Effector memory CD8-positive, alpha-beta T cell (primary cell): Measurements from ENCODE around the gene ZFP3.
"Not testable (repeated sequence)": the region's sequence is repeated elsewhere in the genome, so short reads cannot be mapped to it uniquely, and the experiment has no call there.

Experiments
- ATAC-seq: fragments of 150-1000 bp; cut with Tn5 transposase; replicated peaks from 2 replicates; pipeline ENCODE4 v1.10.0; 2021; ENCODE audit warnings: mild to moderate bottlenecking, moderate library complexity
- DNase-seq, 3 experiments: peaks; one replicate each; pipeline ENCODE4 v3.0.0; 2021
- H3K27ac Mint-ChIP-seq, 2 donors: one replicate each; pipeline ENCODE4 v1.8.0; 2022; ENCODE audit warnings: mild to moderate bottlenecking in 2 of 2, mixed read lengths in 2 of 2, moderate library complexity in 2 of 2
- H3K27me3 Mint-ChIP-seq, 2 donors: one replicate each; pipeline ENCODE4 v1.8.0; 2022; ENCODE audit warnings: mixed read lengths in 2 of 2
- H3K36me3 Mint-ChIP-seq: one replicate; pipeline ENCODE4 v1.8.0; 2022; ENCODE audit warnings: mild to moderate bottlenecking, moderate library complexity, mixed read lengths; ENCODE audit not compliant: insufficient read depth
- H3K4me1 Mint-ChIP-seq, 2 donors: one replicate each; pipeline ENCODE4 v1.8.0; 2022; ENCODE audit warnings: low read depth in 2 of 2, mixed read lengths in 2 of 2
- H3K4me3 Mint-ChIP-seq, 2 donors: one replicate each; pipeline ENCODE4 v1.8.0; 2022; ENCODE audit warnings: mild to moderate bottlenecking in 2 of 2, mixed read lengths in 2 of 2, moderate library complexity in 2 of 2
- H3K9me3 Mint-ChIP-seq, 2 donors: one replicate each; pipeline ENCODE4 v1.8.0; 2022; ENCODE audit warnings: mixed read lengths in 2 of 2

Gene ZFP3

DNA sequence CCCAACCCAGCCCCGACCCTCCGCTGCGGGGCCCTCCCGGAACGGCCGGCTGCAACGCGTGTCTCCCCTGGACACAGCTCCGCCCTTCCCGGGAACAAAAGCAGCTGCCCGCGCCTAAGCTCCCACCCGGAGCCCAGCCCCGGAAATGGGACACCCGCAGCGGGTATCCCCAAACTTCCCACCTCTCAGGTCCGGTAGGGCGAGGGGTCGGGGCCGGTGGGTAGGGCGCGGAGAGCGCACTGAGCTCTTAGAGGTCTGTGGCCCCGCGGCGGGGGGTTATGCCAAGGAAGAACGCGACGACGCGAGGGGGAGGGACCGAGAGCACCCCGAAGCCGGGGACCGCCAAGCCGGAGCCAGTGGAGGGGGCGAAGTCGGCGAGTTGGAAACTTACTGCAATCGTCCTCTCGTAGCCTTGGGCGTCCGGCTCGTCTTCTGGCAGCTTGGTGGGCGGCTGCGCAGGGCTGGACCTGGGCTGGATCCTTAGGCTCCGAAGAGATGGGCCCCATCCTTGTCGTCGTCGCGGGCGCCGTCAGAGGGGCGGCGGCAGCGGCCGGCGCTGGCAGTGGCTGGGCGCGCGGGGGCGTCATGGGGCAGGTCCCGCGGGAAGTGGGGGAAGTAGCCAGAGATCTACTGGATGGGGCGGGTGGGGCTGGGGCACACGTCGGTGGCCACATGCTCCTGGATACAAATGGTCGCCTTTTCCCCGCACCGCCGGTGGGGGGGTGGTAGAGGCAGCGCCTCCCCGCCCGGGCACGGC lies 44.5 kb downstream of the ZFP3 start:
- ATAC-seq (peak; percentile 43), DNase-seq (no peak)
- Mint-ChIP-seq H3K9me3 (no peaks in the 10 kb centered on the region), H3K4me3 (peak overlapping the region; percentile 51 to 53), H3K36me3 (no peaks in the 10 kb centered on the region), H3K4me1 (peaks cover 0 to 1% of the 10 kb centered on the region in 2 donors), H3K27me3 (peaks cover 28 to 56% of the 10 kb centered on the region in 2 donors), H3K27ac (no peak overlapping the region)

DNA sequence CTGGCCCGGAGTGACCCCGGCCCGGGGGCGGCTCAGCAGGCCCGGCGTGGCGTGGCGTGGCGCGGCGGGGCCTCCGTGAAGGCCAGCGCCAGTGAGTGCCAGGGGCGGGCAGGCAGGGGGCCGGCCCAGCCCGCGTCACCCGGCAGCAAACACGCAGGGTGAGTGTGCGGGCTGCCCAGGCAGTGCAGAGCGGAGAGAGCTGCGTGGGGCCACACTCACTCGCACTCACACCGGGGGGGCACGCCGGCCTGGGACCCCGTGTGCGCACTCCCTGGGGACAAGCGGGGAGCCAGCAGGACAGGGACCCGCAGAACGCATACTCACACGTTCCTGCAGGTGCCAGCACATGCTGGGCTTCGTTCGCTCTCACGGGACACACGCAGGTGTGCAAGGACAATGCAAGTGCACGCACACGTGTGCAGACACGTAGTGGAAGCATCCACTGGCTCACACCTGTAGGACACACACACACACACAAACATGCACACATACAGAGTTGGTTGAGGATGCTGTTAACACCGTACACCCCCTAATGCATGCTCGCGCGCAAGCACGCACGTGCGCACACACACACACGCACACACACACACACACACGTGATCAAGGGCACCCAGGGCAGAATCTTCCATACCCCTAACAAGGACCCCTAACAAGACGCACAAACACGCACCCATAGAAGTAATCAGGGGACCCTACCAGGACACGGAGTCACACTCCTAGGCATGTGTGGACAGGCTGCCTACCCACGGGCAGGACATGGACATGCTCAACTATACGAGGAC lies 45.3 kb downstream of the ZFP3 start:
- peak overlapping the region in 1 of 2 donors; percentile 4 for H3K4me3 Mint-ChIP-seq
- no peak overlapping the region for H3K27ac Mint-ChIP-seq
- H3K9me3 Mint-ChIP-seq = no peaks in the 10 kb centered on the region
- H3K27me3 Mint-ChIP-seq = peaks cover 27 to 58% of the 10 kb centered on the region in 2 donors
- H3K4me1 Mint-ChIP-seq = peaks cover 0 to 1% of the 10 kb centered on the region in 2 donors
- no peak for DNase-seq
- no peak for ATAC-seq
- H3K36me3 Mint-ChIP-seq = no peaks in the 10 kb centered on the region

GRCh38 chr17:5124125-5124760 lies 46.0 kb downstream of the ZFP3 start:
- DNase-seq, H3K9me3 Mint-ChIP-seq, H3K4me1 Mint-ChIP-seq, ATAC-seq, H3K27ac Mint-ChIP-seq, H3K36me3 Mint-ChIP-seq: not testable (repeated sequence)
- Mint-ChIP-seq H3K4me3 (peak overlapping the region; percentile 4), H3K27me3 (peaks cover 25 to 58% of the 10 kb centered on the region in 2 donors)

DNA sequence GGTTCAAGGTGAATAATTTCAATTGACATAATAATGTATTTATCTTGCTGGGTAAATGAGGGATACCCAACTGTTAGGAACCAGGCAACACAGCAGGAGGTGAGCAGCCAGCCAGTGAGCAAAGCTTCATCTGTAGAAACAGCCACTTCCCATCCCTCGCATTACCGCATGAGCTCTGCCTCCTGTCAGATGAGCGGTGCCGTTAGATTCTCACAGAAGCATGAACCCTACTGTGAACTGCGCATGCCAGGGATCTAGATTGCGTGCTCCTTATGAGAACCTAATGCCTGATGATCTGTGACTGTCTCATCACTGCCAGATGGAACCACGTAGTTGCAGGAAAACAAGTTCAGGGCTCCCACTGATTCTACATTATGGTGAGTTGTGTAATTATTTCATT lies 46.6 kb downstream of the ZFP3 start:
- peaks cover 25 to 60% of the 10 kb centered on the region in 2 donors for H3K27me3 Mint-ChIP-seq
- not testable (repeated sequence) for DNase-seq, H3K36me3 Mint-ChIP-seq, H3K9me3 Mint-ChIP-seq, H3K4me3 Mint-ChIP-seq, H3K4me1 Mint-ChIP-seq, ATAC-seq, H3K27ac Mint-ChIP-seq

DNA sequence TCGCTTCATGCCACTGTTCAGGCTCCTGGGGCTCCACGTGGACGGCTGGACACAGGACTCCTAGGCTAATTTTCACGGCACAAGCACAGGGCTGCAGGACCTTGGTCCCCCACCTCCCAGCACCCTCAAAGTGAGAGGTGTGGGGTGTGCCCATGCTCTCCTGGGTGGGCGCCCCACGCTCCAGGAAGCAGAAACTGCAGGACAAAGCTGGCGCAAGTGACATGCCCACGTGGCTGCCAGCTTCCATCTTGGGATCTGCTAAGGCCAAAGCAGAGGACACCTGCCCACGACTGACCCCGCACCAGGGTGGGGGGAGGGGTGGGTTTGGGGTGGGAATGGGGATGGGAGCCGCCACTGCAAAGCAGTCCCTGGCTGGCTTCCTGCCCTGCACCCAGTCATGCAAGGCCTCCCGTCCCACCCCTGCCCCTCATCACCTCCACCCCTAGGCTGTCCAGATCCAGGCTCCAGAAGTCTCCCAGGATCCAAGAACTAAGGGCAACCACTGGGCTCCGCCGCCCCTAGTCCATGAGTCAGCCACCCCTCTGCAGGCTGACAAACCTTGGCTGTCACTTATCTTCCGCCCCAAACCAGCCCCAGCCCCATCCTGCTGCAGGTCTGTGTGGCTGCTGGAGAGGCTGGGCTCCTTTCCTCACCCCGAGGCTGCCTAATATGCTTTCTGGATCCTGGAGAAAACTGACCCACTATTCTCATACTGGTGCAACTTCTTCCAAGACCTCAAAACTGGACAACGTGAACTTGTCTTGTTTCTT lies 48.6 kb downstream of the ZFP3 start:
- Mint-ChIP-seq H3K27ac (no peak overlapping the region), H3K9me3 (no peaks in the 10 kb centered on the region), H3K4me1 (no peaks in the 10 kb centered on the region), H3K27me3 (peaks cover 14 to 57% of the 10 kb centered on the region in 2 donors), H3K4me3 (no peak overlapping the region), H3K36me3 (no peaks in the 10 kb centered on the region)
- DNase-seq = no peak
- ATAC-seq = no peak

DNA sequence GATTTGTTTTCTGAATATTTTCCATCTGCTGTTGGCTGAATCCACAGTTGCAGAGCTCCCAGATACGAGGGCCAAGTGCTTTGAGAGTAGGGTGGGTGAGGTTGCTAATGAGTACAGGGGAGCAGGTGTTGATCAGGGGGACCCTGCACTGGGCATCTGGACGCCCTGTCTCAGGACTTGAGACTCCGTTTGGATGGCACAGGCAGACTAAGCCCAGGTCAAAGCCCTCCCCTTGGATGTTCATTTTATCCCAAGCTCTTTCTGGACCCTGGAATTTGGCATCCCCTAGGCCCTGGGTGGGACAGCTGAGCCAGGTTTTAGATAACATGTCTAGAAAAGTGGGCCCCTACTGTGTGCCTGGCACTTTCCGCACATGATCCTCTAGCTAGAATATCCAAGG lies 49.6 kb downstream of the ZFP3 start:
- DNase-seq = no peak
- no peaks in the 10 kb centered on the region for H3K36me3 Mint-ChIP-seq
- H3K4me3 Mint-ChIP-seq = no peak overlapping the region
- H3K27ac Mint-ChIP-seq = no peak overlapping the region
- H3K4me1 Mint-ChIP-seq = no peaks in the 10 kb centered on the region
- peaks cover 11 to 48% of the 10 kb centered on the region in 2 donors for H3K27me3 Mint-ChIP-seq
- no peak for ATAC-seq
- H3K9me3 Mint-ChIP-seq = no peaks in the 10 kb centered on the region

GRCh38 chr17:5128387-5128786 lies 50.1 kb downstream of the ZFP3 start:
- H3K27me3 Mint-ChIP-seq = peaks cover 11 to 48% of the 10 kb centered on the region in 2 donors
- not testable (repeated sequence) for H3K36me3 Mint-ChIP-seq, H3K27ac Mint-ChIP-seq, DNase-seq, H3K4me3 Mint-ChIP-seq, ATAC-seq, H3K4me1 Mint-ChIP-seq, H3K9me3 Mint-ChIP-seq

DNA sequence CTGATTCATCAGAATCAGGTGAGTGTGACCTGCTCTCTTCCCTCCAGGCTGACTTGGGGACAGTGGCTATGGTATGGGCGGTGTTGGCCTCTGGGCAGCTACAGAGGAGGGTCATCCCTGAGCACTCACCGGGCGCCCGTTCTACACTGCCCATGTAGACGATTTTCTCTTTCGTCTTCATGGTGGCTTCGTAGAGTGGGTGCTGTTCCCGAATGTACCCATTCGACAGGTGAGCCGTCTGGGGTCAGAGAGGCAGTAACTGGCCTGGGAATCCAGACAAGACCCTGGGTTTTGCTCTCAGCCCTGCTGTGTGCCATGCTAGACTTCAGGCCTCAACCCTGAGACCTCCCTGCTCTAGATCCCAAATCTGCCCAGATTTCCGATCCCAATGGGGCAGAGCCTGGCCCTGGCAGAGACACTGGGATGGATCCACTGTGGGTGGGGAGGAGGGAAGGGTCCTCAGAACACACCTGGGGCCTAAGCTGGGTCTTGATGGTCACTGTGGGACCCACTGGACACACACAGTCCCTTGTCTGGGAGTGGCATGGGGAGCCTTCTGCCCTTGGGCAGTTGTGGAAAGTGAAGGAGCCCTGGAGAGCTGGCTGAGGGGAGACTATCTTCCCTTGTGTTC lies 50.8 kb downstream of the ZFP3 start:
- no peak for ATAC-seq
- no peak for DNase-seq
- no peaks in the 10 kb centered on the region for H3K9me3 Mint-ChIP-seq
- no peak overlapping the region for H3K4me3 Mint-ChIP-seq
- H3K27me3 Mint-ChIP-seq = peaks cover 11 to 42% of the 10 kb centered on the region in 2 donors
- no peaks in the 10 kb centered on the region for H3K4me1 Mint-ChIP-seq
- no peak overlapping the region for H3K27ac Mint-ChIP-seq
- H3K36me3 Mint-ChIP-seq = no peaks in the 10 kb centered on the region

GRCh38 chr17:5129770-5130169 lies 51.5 kb downstream of the ZFP3 start:
- not testable (repeated sequence) for ATAC-seq, H3K36me3 Mint-ChIP-seq, H3K4me3 Mint-ChIP-seq, H3K27ac Mint-ChIP-seq, H3K4me1 Mint-ChIP-seq, H3K9me3 Mint-ChIP-seq, DNase-seq
- H3K27me3 Mint-ChIP-seq = peaks cover 11 to 40% of the 10 kb centered on the region in 2 donors

DNA sequence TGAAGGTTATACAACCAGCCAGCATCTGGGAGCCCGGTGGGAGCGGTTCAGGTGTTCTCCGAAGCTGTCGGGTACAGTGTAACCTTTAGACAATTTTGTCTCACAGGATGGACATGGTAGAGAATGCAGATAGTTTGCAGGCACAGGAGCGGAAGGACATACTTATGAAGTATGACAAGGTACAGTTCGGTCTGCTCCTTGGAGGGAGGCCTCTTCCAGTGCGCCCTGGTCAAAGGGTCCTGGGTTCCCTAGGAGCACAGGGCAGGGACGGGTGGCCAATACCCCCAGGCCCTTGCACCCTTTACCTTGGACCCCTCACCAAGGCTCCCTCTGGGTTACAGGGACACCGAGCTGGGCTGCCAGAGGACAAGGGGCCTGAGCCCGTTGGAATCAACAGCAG lies 52.0 kb downstream of the ZFP3 start:
- H3K9me3 Mint-ChIP-seq, ATAC-seq, H3K4me3 Mint-ChIP-seq, DNase-seq, H3K4me1 Mint-ChIP-seq, H3K36me3 Mint-ChIP-seq, H3K27ac Mint-ChIP-seq: not testable (repeated sequence)
- H3K27me3 Mint-ChIP-seq = peaks cover 11 to 40% of the 10 kb centered on the region in 2 donors

DNA sequence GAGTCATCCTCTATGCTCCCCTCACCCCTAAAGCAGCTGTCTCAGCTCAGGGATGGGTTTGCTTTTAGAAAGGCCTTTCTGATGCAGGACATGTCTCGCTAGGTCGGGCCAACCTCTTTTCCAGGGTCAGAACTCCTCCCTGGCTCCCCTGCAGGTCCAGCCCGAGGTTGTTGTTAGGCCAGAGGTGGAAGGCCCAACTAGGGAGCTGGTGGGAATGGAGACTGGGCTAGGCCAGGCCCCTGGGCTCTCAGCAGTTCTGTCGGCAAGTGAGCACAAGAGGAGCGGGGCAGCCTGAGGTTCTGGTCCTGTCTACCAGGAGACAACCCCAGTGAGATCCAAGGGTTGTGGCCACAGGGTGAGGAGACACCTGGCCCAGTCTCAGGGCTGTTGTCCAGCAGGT lies 52.4 kb downstream of the ZFP3 start:
- H3K27me3 Mint-ChIP-seq = peaks cover 11 to 41% of the 10 kb centered on the region in 2 donors
- not testable (repeated sequence) for H3K27ac Mint-ChIP-seq, H3K36me3 Mint-ChIP-seq, H3K9me3 Mint-ChIP-seq, ATAC-seq, H3K4me1 Mint-ChIP-seq, H3K4me3 Mint-ChIP-seq, DNase-seq

- Mint-ChIP-seq H3K4me3 (no peak overlapping the region), H3K36me3 (no peaks in the 10 kb centered on the region), H3K27me3 (peaks cover 11 to 46% of the 10 kb centered on the region in 2 donors), H3K27ac (no peak overlapping the region), H3K9me3 (no peaks in the 10 kb centered on the region), H3K4me1 (no peaks in the 10 kb centered on the region)
- ATAC-seq (no peak), DNase-seq (no peak)
Observed at GRCh38 chr17:5131146-5131715, 53.0 kb downstream of the ZFP3 start.
